ENCODE results near the gene PLS3.

Gene PLS3

DNA sequence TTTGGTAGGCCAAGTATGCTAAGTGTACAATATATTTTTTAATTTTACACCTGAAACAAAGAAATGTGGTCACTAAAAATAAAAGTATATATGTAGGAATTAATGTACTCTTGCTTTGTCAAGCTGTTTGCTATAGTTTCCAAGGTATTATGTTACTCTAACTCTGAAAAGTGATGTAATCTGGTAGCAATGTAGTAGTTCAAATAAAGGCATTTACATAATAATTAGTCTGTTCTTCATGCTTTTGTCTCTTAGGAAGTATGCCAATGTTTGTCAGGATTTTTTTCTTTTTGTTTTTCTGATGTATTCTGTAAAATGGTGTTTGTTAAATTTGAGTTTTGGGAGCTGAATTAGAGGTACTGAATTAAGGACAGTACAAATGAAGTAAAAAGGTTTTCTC, 89.5 kb downstream of the PLS3 start:
- Histone ChIP-seq H3K4me2 (ENCODE audit: low read length, poor library complexity, severe bottlenecking) (no peak overlapping the region), H3K9me3 (ENCODE audit: control insufficient read depth, low read length) (no peaks in the 10 kb centered on the region), H3K9ac (ENCODE audit: low read length) (peak overlapping the region; percentile 46)

DNA sequence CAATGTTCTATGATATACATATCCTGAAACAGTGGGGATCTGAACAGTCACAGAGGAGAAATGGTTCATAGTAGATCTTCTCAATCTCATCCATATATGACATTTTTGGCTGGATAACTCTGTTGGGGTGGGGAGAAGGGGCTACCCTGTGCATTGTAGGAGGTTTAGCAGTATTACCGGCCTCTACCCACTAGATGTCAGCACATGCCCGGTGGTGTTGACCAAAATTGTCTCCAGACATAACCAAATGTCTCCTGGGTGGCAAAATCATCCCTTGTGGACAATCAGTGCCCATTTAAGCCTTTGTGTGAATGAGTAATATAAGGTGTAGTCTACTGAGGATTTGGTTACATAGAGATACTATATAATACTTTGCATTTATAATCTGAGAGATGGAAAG, 89.9 kb downstream of the PLS3 start:
- H3K27me3 ChIP-seq (ENCODE audit: control insufficient read depth in 1 of 2, insufficient read depth in 1 of 2, low read length in 2 of 2): peaks cover 0 to 33% of the 10 kb centered on the region in 2 experiments
- no peak overlapping the region for H3K23ac ChIP-seq (ENCODE audit: low read length in 2 of 2)
- peaks cover 10 to 68% of the 10 kb centered on the region in 2 experiments for H3K36me3 ChIP-seq (ENCODE audit: control insufficient read depth in 1 of 2, insufficient read depth in 2 of 2, low read depth in 1 of 2, low read length in 2 of 2)
- H3K4me1 ChIP-seq (ENCODE audit: control insufficient read depth, insufficient read depth, low read depth, low read length): no peaks in the 10 kb centered on the region
- H3K9me3 ChIP-seq (ENCODE audit: control insufficient read depth, low read length): no peaks in the 10 kb centered on the region
- no peak overlapping the region for H2BK120ac ChIP-seq (ENCODE audit: low read depth, low read length)
- H2AK5ac ChIP-seq (ENCODE audit: low read length, severe bottlenecking): no peak overlapping the region
- no CpG with 5 or more reads among the region's 2 CpGs for WGBS
- no peak overlapping the region for H3K27ac ChIP-seq (ENCODE audit: low read length, poor library complexity, severe bottlenecking)
- peak; percentile 53 for DNase-seq
- H3K14ac ChIP-seq (ENCODE audit: low read length in 2 of 2): no peak overlapping the region
- no peak overlapping the region for H3K9ac ChIP-seq (ENCODE audit: low read length)
- H2BK12ac ChIP-seq (ENCODE audit: low read length in 2 of 2): no peak overlapping the region
- H4K91ac ChIP-seq (ENCODE audit: low read length): no peak overlapping the region
- H3K4me2 ChIP-seq (ENCODE audit: low read length, poor library complexity, severe bottlenecking): no peak overlapping the region
- no peak overlapping the region for H2AFZ ChIP-seq (ENCODE audit: low read depth, low read length)
- H4K8ac ChIP-seq (ENCODE audit: low read length): no peak overlapping the region
- H3K79me1 ChIP-seq (replicated peaks; ENCODE audit: low read length, poor library complexity, severe bottlenecking): no peaks in the 10 kb centered on the region
- H3K4ac ChIP-seq (ENCODE audit: low read depth in 1 of 2, low read length in 2 of 2): no peak overlapping the region
- no peak overlapping the region for H3K4me3 ChIP-seq (ENCODE audit: insufficient read depth in 1 of 2, low read depth in 1 of 2, low read length in 2 of 2)
- H3K18ac ChIP-seq (ENCODE audit: low read depth in 1 of 2, low read length in 2 of 2): no peak overlapping the region
- H2BK15ac ChIP-seq (ENCODE audit: low read depth, poor library complexity, severe bottlenecking): no peak overlapping the region
- no peak overlapping the region for H2BK5ac ChIP-seq (ENCODE audit: low read depth, low read length, poor library complexity, severe bottlenecking)

More for the DNA sequence above, 89.5 kb downstream of the PLS3 start:
- DNase-seq: peak; percentile 3
- Histone ChIP-seq H3K79me1 (replicated peaks; ENCODE audit: low read length, poor library complexity, severe bottlenecking) (no peaks in the 10 kb centered on the region), H2BK15ac (ENCODE audit: low read depth, poor library complexity, severe bottlenecking) (no peak overlapping the region), H4K91ac (ENCODE audit: low read length) (no peak overlapping the region), H3K27me3 (ENCODE audit: control insufficient read depth in 1 of 2, insufficient read depth in 1 of 2, low read length in 2 of 2) (peaks cover 0 to 35% of the 10 kb centered on the region in 2 experiments), H2BK120ac (ENCODE audit: low read depth, low read length) (no peak overlapping the region), H3K4me3 (ENCODE audit: insufficient read depth in 1 of 2, low read depth in 1 of 2, low read length in 2 of 2) (no peak overlapping the region), H4K8ac (ENCODE audit: low read length) (no peak overlapping the region), H3K36me3 (ENCODE audit: control insufficient read depth in 1 of 2, insufficient read depth in 2 of 2, low read depth in 1 of 2, low read length in 2 of 2) (peaks cover 10 to 68% of the 10 kb centered on the region in 2 experiments), H3K23ac (ENCODE audit: low read length in 2 of 2) (no peak overlapping the region), H2AK5ac (ENCODE audit: low read length, severe bottlenecking) (no peak overlapping the region), H2BK5ac (ENCODE audit: low read depth, low read length, poor library complexity, severe bottlenecking) (no peak overlapping the region), H2AFZ (ENCODE audit: low read depth, low read length) (no peak overlapping the region), H3K4ac (ENCODE audit: low read depth in 1 of 2, low read length in 2 of 2) (no peak overlapping the region), H3K27ac (ENCODE audit: low read length, poor library complexity, severe bottlenecking) (no peak overlapping the region), H3K14ac (ENCODE audit: low read length in 2 of 2) (no peak overlapping the region), H3K4me1 (ENCODE audit: control insufficient read depth, insufficient read depth, low read depth, low read length) (no peaks in the 10 kb centered on the region), H2BK12ac (ENCODE audit: low read length in 2 of 2) (no peak overlapping the region), H3K18ac (ENCODE audit: low read depth in 1 of 2, low read length in 2 of 2) (no peak overlapping the region)

DNA sequence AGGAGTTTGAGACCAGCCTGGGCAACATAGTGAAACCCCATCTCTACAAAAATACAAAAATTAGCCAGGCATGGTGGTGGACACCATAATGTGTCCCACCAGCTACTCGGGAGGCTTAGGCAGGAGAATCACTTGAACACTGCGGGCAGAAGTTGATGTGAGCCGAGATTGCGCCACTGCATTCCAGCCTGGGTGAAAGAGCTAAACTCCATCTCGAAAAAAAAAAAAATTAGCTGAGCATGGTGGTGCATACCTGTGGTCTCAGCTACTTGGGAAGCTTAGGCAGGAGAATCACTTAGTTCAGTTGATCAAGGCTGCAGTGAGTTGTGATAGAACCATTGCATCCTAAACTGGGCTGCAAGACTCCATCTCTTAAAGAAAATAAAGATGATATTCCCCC, 91.2 kb downstream of the PLS3 start:
- Histone ChIP-seq H2AK5ac (ENCODE audit: low read length, severe bottlenecking) (no peak overlapping the region), H3K14ac (ENCODE audit: low read length in 2 of 2) (no peak overlapping the region), H3K18ac (ENCODE audit: low read depth in 1 of 2, low read length in 2 of 2) (no peak overlapping the region), H3K79me1 (replicated peaks; ENCODE audit: low read length, poor library complexity, severe bottlenecking) (no peaks in the 10 kb centered on the region), H3K4me3 (ENCODE audit: insufficient read depth in 1 of 2, low read depth in 1 of 2, low read length in 2 of 2) (no peak overlapping the region), H2AFZ (ENCODE audit: low read depth, low read length) (no peak overlapping the region), H2BK5ac (ENCODE audit: low read depth, low read length, poor library complexity, severe bottlenecking) (no peak overlapping the region), H4K8ac (ENCODE audit: low read length) (no peak overlapping the region), H3K23ac (ENCODE audit: low read length in 2 of 2) (no peak overlapping the region), H2BK15ac (ENCODE audit: low read depth, poor library complexity, severe bottlenecking) (no peak overlapping the region), H3K36me3 (ENCODE audit: control insufficient read depth in 1 of 2, insufficient read depth in 2 of 2, low read depth in 1 of 2, low read length in 2 of 2) (peaks cover 7 to 57% of the 10 kb centered on the region in 2 experiments), H2BK12ac (ENCODE audit: low read length in 2 of 2) (no peak overlapping the region), H2BK120ac (ENCODE audit: low read depth, low read length) (no peak overlapping the region), H3K27ac (ENCODE audit: low read length, poor library complexity, severe bottlenecking) (no peak overlapping the region), H3K4ac (ENCODE audit: low read depth in 1 of 2, low read length in 2 of 2) (no peak overlapping the region), H4K91ac (ENCODE audit: low read length) (no peak overlapping the region), H3K27me3 (ENCODE audit: control insufficient read depth in 1 of 2, insufficient read depth in 1 of 2, low read length in 2 of 2) (peaks cover 0 to 24% of the 10 kb centered on the region in 2 experiments), H3K4me1 (ENCODE audit: control insufficient read depth, insufficient read depth, low read depth, low read length) (no peaks in the 10 kb centered on the region), H3K9me3 (ENCODE audit: control insufficient read depth, low read length) (no peaks in the 10 kb centered on the region), H3K9ac (ENCODE audit: low read length) (no peak overlapping the region), H3K4me2 (ENCODE audit: low read length, poor library complexity, severe bottlenecking) (no peak overlapping the region)
- no peak for DNase-seq
- 79% methylated on average over 5 of the region's 5 CpGs for WGBS

GRCh38 chrX:115665122-115665521, 104.1 kb downstream of the PLS3 start:
- H3K9ac ChIP-seq (ENCODE audit: low read length): no peak overlapping the region
- H3K9me3 ChIP-seq (ENCODE audit: control insufficient read depth, low read length): no peaks in the 10 kb centered on the region
- no peak overlapping the region for H2BK12ac ChIP-seq (ENCODE audit: low read length in 2 of 2)
- no peak overlapping the region for H3K4ac ChIP-seq (ENCODE audit: low read depth in 1 of 2, low read length in 2 of 2)
- H4K8ac ChIP-seq (ENCODE audit: low read length): no peak overlapping the region
- no peaks in the 10 kb centered on the region for H3K36me3 ChIP-seq (ENCODE audit: control insufficient read depth in 1 of 2, insufficient read depth in 2 of 2, low read depth in 1 of 2, low read length in 2 of 2)
- H3K4me1 ChIP-seq (ENCODE audit: control insufficient read depth, insufficient read depth, low read depth, low read length): no peaks in the 10 kb centered on the region
- no peak overlapping the region for H2AFZ ChIP-seq (ENCODE audit: low read depth, low read length)
- 93% methylated on average over 9 of the region's 9 CpGs for WGBS
- no peak overlapping the region for H3K4me3 ChIP-seq (ENCODE audit: insufficient read depth in 1 of 2, low read depth in 1 of 2, low read length in 2 of 2)
- no peak overlapping the region for H3K27ac ChIP-seq (ENCODE audit: low read length, poor library complexity, severe bottlenecking)
- H3K14ac ChIP-seq (ENCODE audit: low read length in 2 of 2): no peak overlapping the region
- H4K91ac ChIP-seq (ENCODE audit: low read length): no peak overlapping the region
- no peak overlapping the region for H2BK120ac ChIP-seq (ENCODE audit: low read depth, low read length)
- no peak overlapping the region for H3K18ac ChIP-seq (ENCODE audit: low read depth in 1 of 2, low read length in 2 of 2)
- H3K4me2 ChIP-seq (ENCODE audit: low read length, poor library complexity, severe bottlenecking): no peak overlapping the region
- no peak overlapping the region for H2BK15ac ChIP-seq (ENCODE audit: low read depth, poor library complexity, severe bottlenecking)
- DNase-seq: no peak
- no peak overlapping the region for H3K23ac ChIP-seq (ENCODE audit: low read length in 2 of 2)
- peaks cover 0 to 13% of the 10 kb centered on the region in 2 experiments for H3K27me3 ChIP-seq (ENCODE audit: control insufficient read depth in 1 of 2, insufficient read depth in 1 of 2, low read length in 2 of 2)
- no peaks in the 10 kb centered on the region for H3K79me1 ChIP-seq (replicated peaks; ENCODE audit: low read length, poor library complexity, severe bottlenecking)
- no peak overlapping the region for H2BK5ac ChIP-seq (ENCODE audit: low read depth, low read length, poor library complexity, severe bottlenecking)
- H2AK5ac ChIP-seq (ENCODE audit: low read length, severe bottlenecking): no peak overlapping the region

Measured in mesenchymal stem cell (in vitro differentiated cells and primary cell).